GM12891 (cell line): ENCODE measurements around the gene OR8U1.

Experiments
- POLR2A ChIP-seq: IDR thresholded peaks from 2 replicates; pipeline ENCODE4 v1.6.1; 2011; ENCODE audit warnings: low read depth, low read length, control low read depth
- POLR2AphosphoS5 ChIP-seq: IDR thresholded peaks from 2 replicates; pipeline ENCODE4 v1.6.1; 2011; ENCODE audit warnings: low read depth, low read length, control low read depth
- POU2F2 ChIP-seq: IDR thresholded peaks from 2 replicates; pipeline ENCODE4 v1.6.1; 2011; ENCODE audit warnings: low read depth, mild to moderate bottlenecking, control low read depth, low read length, moderate library complexity
- SPI1 ChIP-seq: IDR thresholded peaks from 2 replicates; pipeline ENCODE4 v1.6.1; 2011; ENCODE audit warnings: low read depth, low read length, control low read depth
- TAF1 ChIP-seq: IDR thresholded peaks from 2 replicates; pipeline ENCODE4 v1.6.1; 2011; ENCODE audit warnings: low read depth, low read length, control low read depth

GRCh38 chr11:56345739-56346138 lies 29.7 kb upstream of the OR8U1 start, which contains the start of gene OR8K1:
- TF ChIP-seq POLR2A (no peak), POLR2AphosphoS5 (no peak), TAF1 (no peak), SPI1 (no peak), POU2F2 (no peak)
